Glutamatergic neuron (in vitro differentiated cells): ENCODE data around the gene ALDH7A1. TPM values are rescaled to one million over a fixed set of nuclear protein-coding genes. Genes with fewer than 3 reads are reported as not detected.
"Not testable (repeated sequence)": the region's sequence is repeated elsewhere in the genome, so short reads cannot be mapped to it uniquely, and the experiment has no call there.

Experiments
- DNase-seq: peaks from one replicate; pipeline ENCODE4 v3.0.0; 2022
- H3K27ac Mint-ChIP-seq: one replicate; pipeline ENCODE4 v1.8.0; 2020; ENCODE audit warnings: mild to moderate bottlenecking, mixed read lengths, inconsistent platforms; ENCODE audit not compliant: unreplicated experiment
- H3K27me3 Mint-ChIP-seq: one replicate; pipeline ENCODE4 v1.8.0; 2020; ENCODE audit warnings: mild to moderate bottlenecking, moderate library complexity, mixed read lengths, inconsistent platforms; ENCODE audit not compliant: unreplicated experiment
- H3K36me3 Mint-ChIP-seq: one replicate; pipeline ENCODE4 v1.8.0; 2020; ENCODE audit warnings: mild to moderate bottlenecking, mixed read lengths, inconsistent platforms; ENCODE audit not compliant: unreplicated experiment
- H3K4me1 Mint-ChIP-seq: one replicate; pipeline ENCODE4 v1.8.0; 2020; ENCODE audit warnings: mild to moderate bottlenecking, low read depth, mixed read lengths, inconsistent platforms; ENCODE audit not compliant: unreplicated experiment
- H3K4me3 Mint-ChIP-seq: one replicate; pipeline ENCODE4 v1.8.0; 2020; ENCODE audit warnings: mild to moderate bottlenecking, mixed read lengths, inconsistent platforms; ENCODE audit not compliant: unreplicated experiment
- H3K9me3 Mint-ChIP-seq: one replicate; pipeline ENCODE4 v1.8.0; 2020; ENCODE audit warnings: mild to moderate bottlenecking, moderate library complexity, mixed read lengths, inconsistent platforms; ENCODE audit not compliant: unreplicated experiment
- CTCF ChIP-seq: fragments of 200-600 bp; sonication (generic); IDR thresholded peaks from one replicate; pipeline ENCODE4 v1.5.0; 2021; ENCODE audit not compliant: partially characterized antibody, unreplicated experiment
- total RNA-seq: library from RNA; stranded (reverse); fragmentation: NEBNext Ultra II Directional; extraction: Animal tissue kit (Norgen Biotek cat#: 25700); gene quantifications from one replicate; pipeline ENCODE4 v1.2.1, GENCODE V29; 2021; ENCODE audit not compliant: unreplicated experiment

Gene ALDH7A1
- total RNA-seq, 1 donor from 2014 or later = 85.9 TPM

GRCh38 chr5:126633552-126633951 is 38.5 kb upstream of the ALDH7A1 start:
- Mint-ChIP-seq H3K9me3 (no peaks in the 10 kb centered on the region), H3K36me3 (no peaks in the 10 kb centered on the region), H3K27ac (no peak overlapping the region), H3K4me1 (no peaks in the 10 kb centered on the region), H3K27me3 (no peaks in the 10 kb centered on the region), H3K4me3 (no peak overlapping the region)
- no peak for TF ChIP-seq CTCF
- no peak for DNase-seq

GRCh38 chr5:126631920-126632319 is 36.9 kb upstream of the ALDH7A1 start:
- H3K27ac Mint-ChIP-seq = no peak overlapping the region
- no peaks in the 10 kb centered on the region for H3K36me3 Mint-ChIP-seq
- no peaks in the 10 kb centered on the region for H3K27me3 Mint-ChIP-seq
- H3K4me1 Mint-ChIP-seq = no peaks in the 10 kb centered on the region
- H3K9me3 Mint-ChIP-seq = no peaks in the 10 kb centered on the region
- TF ChIP-seq CTCF = no peak
- no peak overlapping the region for H3K4me3 Mint-ChIP-seq
- no peak for DNase-seq

GRCh38 chr5:126628102-126628501 is 33.1 kb upstream of the ALDH7A1 start:
- TF ChIP-seq CTCF = no peak
- H3K4me3 Mint-ChIP-seq = no peak overlapping the region
- H3K36me3 Mint-ChIP-seq = no peaks in the 10 kb centered on the region
- H3K27me3 Mint-ChIP-seq = no peaks in the 10 kb centered on the region
- no peak for DNase-seq
- H3K9me3 Mint-ChIP-seq = no peaks in the 10 kb centered on the region
- no peaks in the 10 kb centered on the region for H3K4me1 Mint-ChIP-seq
- no peak overlapping the region for H3K27ac Mint-ChIP-seq

GRCh38 chr5:126624534-126624933 is 29.5 kb upstream of the ALDH7A1 start:
- Mint-ChIP-seq H3K27ac (no peak overlapping the region), H3K36me3 (no peaks in the 10 kb centered on the region), H3K9me3 (no peaks in the 10 kb centered on the region), H3K27me3 (no peaks in the 10 kb centered on the region), H3K4me3 (no peak overlapping the region), H3K4me1 (no peaks in the 10 kb centered on the region)
- no peak for DNase-seq
- TF ChIP-seq CTCF = no peak

GRCh38 chr5:126619781-126620180 is 24.8 kb upstream of the ALDH7A1 start:
- Mint-ChIP-seq H3K4me3 (no peak overlapping the region), H3K4me1 (no peaks in the 10 kb centered on the region), H3K9me3 (no peaks in the 10 kb centered on the region), H3K27ac (no peak overlapping the region), H3K27me3 (no peaks in the 10 kb centered on the region), H3K36me3 (no peaks in the 10 kb centered on the region)
- TF ChIP-seq CTCF = no peak
- no peak for DNase-seq

GRCh38 chr5:126617603-126618002 is 22.6 kb upstream of the ALDH7A1 start:
- H3K36me3 Mint-ChIP-seq = not testable (repeated sequence)

More at GRCh38 chr5:126617603-126618002, 22.6 kb upstream of the ALDH7A1 start:
- H3K27ac Mint-ChIP-seq, H3K9me3 Mint-ChIP-seq, H3K4me1 Mint-ChIP-seq, H3K4me3 Mint-ChIP-seq, DNase-seq, H3K27me3 Mint-ChIP-seq: not testable (repeated sequence)
